ENCODE data around the gene LRRC52.

LRRC52 gene, protein sequence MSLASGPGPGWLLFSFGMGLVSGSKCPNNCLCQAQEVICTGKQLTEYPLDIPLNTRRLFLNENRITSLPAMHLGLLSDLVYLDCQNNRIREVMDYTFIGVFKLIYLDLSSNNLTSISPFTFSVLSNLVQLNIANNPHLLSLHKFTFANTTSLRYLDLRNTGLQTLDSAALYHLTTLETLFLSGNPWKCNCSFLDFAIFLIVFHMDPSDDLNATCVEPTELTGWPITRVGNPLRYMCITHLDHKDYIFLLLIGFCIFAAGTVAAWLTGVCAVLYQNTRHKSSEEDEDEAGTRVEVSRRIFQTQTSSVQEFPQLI

DNA sequence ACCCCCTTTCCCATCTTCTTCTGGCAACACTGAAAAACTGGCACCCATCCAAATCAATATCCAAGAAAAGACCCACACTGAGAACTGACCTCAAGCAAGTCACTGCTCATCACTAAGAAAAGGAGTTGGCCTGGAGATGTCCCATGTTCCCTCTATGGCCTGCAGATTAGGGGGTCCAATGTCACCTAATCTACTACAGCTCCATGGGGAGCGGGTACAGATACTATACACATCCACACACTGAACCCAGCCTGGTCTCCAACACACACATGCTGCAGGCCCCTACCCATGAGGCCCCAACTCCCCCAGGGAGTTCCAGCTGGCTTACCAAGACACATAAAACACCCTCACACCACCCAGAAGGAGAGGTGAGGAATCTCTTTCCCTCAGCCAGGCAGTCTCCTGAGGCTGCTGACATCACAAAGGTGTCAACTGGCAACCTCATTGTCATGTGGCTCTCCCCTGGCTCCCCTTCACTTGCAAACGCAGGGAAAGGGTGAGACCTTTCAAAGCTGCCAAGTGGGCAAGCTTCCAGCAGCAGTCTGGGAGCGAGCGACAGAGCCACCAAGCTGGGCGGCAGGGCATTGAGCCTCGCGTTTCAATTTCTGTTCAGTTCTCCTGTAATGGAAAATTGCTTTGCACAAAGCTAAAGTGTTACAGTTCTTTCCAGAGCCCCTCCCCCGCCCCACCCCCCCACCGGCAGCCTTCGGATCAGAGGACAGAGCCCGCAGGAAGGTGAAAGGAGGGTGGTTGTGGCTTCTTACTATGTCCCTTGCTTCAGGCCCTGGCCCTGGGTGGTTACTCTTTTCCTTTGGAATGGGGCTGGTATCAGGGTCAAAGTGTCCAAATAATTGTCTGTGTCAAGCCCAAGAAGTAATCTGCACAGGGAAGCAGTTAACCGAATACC, at the start of gene LRRC52:
LRRC52 (plus strand) TSS at position 469 of the 907 bp plus-strand sequence; CDS start at position 766, 297 bp downstream.
- no peak for DNase-seq

DNA sequence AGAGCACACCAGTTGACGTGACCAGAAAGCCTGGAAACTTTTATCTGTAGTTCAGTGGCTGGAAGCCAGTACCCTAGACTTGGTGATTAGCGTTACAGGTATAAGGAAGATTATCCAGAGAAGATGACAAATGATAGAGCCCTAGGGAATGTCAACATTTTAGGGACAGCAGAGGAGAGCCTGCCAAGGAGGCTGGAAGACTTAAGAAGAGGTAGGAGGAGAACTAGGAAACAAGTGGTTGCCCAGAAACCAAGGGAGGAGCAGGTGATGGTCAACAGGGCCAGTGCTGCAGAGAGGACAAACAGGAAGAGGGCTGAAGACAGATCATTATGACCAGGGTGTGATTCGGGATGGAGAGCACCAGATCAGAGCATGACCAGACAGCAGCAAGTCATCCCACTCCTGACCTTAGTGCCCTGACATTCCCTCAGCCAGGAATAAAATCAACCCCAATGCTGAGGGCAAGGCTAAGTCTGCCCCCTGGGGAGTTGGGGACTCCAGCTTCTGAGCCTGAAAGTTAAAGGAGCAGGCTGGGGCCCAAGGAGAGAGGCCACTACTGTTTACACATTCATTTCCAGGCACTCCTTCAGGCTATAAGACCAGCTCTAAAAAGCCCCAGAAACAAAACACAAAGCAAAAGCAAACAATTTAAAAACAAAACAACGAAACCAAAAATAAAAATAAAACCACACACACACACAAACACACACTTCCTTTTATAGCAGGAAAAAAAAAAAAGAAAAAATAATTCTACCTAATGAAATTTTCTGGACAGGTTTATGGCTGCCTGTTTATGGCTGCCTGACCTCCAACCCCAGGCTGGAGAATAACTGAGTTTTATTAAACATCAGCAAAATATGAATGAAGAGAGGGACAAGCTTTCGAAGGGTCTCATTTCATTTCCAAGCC, 48.6 kb upstream of the LRRC52 start:
- no peak for DNase-seq

DNA sequence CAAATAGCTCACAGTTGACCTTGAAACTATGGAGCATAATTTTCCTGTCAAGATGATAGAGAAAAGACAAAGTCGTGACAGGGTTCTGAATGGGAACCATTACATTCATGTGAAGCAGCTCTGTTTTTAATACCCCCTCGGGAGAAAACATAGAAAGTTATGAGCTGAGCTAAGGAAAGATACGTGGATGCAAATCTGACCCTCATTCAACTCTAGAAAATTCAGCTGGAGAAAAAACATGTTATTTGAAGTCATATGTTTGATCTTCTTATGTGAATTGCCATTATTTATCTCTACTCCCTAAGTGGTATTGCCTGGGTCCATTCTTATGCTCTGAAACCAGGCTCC, 48.0 kb upstream of the LRRC52 start:
- no peak for DNase-seq

DNA sequence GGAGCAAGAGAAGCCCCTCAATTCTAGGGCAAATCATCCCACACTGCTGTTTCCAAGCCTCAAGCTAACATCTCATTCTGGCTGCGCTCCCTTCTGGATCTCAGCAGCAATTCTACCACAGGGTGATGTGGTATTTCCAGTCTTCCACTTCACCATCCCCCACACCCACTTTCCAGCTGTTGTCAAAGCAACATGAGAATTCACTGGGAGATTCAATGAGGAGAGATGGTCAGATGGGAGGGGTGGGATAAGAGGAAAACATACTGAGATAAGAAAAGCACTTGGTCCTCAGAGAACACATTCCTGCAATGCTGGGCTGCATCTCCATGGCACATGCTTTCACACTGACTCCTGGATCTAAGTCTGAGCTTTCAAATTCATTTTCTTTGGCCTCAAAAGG, 47.3 kb upstream of the LRRC52 start:
- DNase-seq = no peak

DNA sequence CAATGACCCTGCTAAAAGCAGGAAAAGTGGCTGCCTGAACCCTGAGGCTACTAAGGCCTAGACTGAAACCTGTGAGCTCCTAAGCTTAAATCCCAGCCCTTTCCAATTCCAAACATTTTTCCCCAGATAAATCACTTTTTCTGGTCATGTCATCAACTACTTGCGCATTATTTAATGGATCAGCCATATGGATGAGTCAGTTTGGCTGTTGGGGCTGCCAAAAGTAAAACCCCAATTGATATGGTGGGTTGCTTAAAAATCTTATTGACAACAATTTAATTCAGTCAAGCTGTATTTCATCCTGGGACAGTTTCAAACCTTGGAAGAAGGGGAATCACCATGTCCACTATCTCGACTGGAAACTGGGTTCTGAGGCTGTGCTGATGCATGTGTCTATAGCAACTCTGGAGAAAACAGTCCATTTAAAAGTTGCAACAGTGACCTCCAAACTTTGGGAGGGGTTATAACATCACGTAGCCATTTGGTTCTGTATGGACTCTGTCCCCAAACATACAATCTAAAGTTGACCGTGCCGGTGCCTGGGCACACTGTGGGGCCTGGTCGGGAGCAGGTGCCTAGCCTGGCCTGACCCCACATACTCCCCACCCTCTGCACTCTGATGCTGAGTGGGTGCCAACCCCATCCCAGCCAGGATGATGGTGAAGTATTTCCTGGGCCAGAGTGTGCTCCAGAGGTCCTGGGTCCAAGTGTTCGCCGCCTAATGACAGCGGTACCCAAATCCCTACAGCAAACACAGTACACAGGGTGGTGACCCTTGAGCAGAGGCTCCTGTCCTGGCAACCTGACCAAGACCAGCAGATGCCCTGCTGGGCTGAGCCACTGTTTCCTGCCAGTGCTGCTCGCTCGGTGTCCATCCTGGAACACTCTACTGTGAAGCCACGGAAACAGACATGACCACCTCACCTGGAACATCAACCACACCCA, 46.5 kb upstream of the LRRC52 start:
- DNase-seq = no peak

DNA sequence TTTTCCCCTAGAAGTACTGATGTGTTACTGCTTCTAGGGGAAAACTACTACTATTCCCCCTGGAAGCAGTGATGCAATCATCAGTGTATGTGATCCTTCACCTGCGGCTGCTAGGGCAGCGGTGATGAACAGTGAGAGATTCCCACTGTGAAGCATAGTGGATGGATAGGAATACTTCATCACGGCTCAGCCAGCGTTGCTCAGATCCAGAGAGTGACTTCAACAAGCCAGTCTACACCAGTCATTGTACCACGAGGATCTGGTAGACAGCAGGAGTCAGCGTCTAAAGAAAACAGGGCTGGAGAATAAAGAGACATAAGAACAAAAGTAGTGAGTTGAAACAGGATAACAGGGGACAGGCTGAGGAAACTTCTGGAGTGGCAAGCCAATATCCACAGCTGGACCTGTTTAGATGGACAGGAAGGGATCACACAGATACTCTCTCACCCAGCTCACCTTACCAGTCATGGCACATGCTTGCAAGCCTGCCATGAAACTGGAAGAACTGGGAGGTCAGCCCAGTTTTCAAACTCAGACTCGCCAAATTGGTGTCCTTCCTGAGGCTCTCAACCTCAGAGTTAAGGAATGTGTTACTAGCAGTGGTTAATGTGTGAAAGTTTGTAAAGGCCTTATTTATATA, 42.4 kb upstream of the LRRC52 start:
- DNase-seq = no peak

DNA sequence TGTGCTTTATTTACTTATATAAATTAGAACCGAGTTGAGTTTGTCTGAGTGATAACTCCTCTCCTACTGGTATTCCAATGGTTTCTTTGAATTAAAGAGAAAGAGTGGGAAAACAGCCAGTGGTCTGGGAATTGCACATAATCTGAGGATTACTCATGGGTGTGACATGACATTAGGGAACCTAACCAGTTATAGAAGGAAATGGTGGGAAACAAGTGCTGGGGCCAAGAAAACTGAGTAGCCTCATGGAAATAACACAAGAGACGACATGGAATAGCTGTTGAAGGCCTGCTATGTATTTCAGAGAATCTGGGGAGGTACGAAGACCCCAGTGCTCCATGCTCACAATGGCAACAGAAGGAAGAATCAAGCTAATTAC, 41.8 kb upstream of the LRRC52 start:
- no peak for DNase-seq

DNA sequence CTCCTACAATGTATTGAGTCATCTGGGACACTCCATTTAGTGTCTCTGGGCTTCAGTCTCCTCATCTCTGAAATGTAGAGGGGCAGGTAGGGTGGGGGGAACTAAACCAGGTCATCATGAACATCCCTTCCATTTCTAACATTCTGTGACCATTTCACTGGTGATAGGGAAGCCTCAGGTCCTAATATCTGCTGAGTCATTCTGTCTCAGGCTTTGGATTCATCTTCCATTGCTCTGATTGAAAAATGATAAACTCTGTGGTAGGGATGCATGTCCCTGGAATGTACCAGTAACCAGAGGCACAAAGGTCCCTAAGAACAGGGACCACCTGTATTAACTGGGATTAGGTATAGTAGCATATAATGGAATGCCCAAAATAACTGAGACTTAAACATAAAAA, 36.2 kb upstream of the LRRC52 start:
- no peak for DNase-seq

DNA sequence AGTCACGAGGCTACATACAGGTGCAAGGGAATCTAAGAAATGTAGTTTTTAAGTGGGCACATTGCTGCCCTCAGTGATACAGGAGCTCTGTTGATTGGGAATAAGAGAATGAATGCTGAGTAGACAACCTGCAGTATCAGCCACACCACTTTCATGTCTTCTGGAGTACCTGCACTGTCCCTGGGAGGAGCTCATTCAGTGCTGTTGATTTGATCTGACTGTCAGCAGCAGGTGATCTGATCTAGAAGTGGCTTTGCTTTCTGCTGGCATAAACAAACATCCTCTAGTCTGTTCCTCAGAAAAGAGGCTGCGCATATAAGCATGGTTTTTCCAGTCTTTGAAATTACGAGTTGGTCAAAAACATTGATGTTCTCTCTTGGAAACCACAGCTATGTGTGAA, 35.5 kb upstream of the LRRC52 start:
- DNase-seq = no peak

DNA sequence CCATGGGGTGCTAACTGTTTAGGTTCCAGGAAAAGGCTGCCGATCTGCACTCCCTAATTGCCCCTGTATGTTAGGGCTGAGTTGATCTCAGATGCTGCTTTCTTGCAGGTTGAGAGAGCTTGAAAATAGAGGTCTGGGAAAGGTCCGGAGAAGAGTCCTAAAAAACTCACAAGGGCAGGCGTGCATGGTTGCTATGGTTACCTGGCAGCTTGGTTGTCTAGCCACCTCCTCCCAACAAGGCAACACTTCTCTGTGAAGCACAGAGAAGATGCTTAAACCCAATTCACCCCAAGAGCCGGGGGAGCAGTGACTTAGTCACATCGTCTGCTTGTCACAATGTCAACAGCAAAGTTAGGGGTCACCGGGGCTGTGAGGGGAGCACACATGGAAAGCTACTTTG, 31.0 kb upstream of the LRRC52 start:
- DNase-seq = no peak

DNA sequence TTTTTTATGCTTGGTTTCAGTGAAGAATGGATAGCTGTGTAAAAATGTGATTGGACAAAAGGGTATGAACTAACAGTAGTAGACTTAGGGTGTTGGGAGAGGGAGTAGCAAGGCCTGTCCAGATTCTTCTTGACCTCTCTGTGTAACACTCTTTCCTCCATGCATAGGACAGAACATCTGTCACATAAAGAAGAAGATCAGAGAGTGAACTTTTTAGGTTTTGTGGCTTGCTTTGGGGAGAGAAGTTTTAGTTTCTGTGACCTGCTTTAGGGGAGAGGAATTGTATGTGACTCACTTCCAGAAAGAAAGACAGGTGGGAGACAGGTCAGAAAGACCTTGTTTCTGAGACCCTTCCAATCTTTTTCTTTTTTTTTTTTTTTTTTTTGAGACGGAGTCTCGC, 27.3 kb upstream of the LRRC52 start:
- no peak for DNase-seq

DNA sequence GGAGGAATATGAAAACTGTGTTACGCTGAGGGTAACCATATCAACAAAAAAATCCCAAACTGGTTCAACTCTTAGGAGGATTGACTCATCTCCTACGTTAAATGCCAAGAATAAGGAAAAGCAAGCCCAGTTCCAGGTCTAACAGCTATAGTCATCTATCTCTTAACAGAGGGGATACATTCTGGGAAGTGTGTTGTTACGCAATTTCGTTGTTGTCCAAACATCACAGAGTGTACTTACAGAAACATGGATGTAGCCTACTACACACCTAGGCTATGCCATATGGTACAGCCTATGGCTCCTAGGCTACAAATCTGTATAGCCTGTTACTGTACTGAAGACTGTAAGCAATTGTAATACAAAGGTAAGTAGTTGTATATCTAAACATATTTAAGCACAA, 23.2 kb upstream of the LRRC52 start:
- no peak for DNase-seq

DNA sequence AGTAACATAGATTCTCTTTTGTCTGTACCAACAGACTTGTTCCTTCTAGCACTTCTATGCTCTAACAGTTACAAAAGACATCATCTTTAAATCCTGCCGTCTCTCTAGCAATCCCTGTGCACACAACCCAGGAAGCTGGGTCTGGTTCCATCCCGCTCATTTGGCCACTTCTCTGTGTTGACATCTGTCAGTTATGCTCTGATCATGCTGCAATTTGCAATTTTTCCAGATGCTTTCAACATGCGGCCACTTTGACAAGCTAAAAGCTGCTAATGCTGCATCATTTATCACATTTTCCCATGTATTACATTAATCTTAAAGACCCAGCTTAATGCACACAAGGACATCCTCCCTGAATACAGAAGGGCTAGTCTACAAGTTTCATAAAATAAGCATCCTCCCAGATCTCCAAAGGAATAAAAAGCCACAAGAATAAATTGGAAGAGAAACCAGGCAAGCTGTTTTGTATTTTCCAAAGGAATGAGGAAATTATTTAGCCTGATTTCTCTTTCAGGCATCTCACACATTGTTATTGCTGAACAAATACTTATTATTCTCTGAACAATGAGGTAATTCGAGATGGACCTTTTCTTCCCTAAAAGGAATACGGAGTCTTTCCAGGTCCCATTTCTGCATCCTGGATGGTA, 19.0 kb upstream of the LRRC52 start:
- no peak for DNase-seq

DNA sequence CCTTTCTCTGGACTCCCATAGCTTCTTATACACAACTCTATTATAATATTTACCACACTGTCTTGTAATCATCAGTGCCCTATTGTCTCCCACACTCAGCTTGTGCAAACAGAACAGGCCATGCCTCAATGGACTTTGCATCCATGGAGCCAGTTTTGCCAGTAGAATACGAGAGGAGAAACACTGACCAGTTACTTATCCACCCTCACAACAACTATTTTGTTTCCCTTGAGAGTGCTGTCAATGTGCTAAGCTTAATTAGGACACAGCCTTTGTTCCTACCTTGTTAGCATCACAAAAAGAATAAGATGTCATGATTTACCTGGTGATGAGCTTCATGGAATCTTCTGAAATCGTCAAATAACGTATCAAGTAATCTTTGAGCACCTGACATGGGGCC, 18.1 kb upstream of the LRRC52 start:
- no peak for DNase-seq

DNA sequence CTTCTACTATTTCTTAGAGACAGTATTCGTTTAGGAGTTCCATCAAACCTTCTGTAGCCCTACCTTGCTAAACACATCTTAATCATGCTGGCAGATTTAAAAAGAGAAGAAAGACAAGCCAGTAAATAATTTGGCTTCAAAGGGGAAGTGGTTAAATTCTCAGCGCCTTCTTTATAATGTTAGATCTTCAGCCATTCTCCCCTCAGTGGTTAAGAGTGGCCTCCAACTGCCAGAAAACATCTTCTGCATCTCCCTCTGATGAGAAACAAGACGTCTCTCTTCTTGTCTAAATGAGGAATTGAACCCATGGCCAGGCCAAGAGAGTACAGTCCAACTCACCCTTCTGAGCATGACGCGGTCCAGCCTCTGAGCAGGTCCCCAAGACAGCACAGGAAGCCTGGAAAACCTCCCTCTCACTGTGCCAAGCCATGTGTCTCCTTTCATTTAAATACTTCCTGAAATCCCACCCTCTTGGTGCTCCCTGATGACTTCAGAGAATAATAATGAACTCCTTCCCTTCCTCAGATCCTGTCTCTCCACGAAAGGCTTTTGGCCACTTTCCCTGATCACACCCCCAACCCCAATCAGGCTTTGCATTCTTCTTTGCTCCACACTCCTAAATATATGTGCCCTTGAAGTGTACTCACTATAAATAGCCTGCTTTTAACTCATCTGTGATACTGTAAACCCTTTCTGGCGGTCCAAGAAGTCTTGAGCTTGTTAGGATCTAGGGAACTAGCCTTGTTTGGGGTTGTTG, 16.4 kb upstream of the LRRC52 start:
- DNase-seq = no peak

DNA sequence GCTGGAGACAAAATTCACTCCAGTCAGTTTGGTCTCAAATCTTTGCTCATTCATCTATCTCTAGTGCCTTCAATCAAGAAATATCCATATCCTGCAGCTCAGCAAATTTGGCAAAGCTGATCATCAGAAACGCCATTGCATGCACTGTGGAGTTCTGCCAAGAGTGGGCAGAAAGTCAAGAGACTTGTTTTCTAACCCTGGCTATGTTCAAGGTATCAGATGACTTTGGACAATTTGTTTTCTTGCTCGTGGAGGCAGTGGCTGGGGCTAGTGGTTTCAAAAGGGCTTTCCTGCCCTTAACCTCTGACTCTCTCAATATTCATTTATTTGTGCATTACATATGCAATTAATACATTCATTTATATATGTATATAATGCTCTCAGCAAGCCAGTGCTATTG, 12.8 kb upstream of the LRRC52 start:
- no peak for DNase-seq

DNA sequence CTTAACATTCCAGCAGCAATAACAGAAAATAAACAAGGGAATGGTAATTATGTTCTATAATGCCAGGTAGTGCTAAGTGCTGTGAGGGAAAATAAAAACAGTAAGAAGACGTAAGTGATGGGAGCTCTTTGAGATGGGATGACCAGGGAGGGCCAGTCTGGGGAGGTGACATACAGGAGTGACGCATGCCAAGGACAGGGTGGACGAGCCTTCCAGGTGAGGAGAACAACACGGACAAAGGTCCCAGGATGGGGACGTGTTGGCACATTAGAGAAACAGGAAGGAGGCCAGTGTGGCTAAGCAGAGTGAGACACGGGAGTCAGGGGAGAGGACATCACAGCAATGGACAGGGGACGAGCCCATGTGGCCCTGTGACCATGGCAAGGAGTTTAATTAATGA, 11.7 kb upstream of the LRRC52 start:
- no peak for DNase-seq

DNA sequence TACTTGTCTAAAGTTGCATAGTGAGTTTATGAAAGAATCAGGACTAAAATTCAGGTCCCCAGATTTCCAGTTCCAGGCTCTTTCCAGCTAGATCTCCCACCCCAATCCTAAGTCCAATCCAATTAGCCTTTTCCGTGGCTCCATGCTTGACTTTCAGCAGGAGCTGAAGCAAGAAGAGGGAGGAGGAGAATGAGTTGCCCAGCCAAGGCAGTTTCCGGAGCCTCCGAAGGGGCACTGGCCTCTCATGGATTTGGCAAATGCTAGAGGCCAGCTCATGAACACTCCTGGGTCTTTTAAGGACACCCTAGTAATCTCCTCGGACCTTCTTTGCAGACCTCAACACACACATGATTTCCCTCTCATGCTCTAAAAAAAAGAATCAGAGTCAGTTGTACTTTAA, 10.5 kb upstream of the LRRC52 start:
- no peak for DNase-seq

DNA sequence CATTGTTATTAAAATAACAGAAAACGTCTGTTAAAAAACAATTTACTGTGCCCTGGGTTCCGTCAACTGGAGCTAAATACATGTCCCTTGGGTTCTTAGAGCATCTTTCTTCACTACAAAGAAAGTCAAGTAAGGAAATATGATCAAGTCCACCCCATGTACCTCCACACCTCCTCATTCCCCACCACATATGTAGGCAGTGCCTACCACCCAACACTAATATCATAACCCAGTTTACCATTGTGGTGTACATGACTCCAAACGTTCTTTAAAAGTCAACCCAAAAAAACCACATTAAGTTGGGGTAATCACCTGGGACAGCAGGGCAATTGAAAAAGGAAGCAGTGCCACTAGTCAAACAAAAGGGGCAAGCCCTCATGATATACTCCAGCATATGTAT, 7.8 kb upstream of the LRRC52 start:
- no peak for DNase-seq

DNA sequence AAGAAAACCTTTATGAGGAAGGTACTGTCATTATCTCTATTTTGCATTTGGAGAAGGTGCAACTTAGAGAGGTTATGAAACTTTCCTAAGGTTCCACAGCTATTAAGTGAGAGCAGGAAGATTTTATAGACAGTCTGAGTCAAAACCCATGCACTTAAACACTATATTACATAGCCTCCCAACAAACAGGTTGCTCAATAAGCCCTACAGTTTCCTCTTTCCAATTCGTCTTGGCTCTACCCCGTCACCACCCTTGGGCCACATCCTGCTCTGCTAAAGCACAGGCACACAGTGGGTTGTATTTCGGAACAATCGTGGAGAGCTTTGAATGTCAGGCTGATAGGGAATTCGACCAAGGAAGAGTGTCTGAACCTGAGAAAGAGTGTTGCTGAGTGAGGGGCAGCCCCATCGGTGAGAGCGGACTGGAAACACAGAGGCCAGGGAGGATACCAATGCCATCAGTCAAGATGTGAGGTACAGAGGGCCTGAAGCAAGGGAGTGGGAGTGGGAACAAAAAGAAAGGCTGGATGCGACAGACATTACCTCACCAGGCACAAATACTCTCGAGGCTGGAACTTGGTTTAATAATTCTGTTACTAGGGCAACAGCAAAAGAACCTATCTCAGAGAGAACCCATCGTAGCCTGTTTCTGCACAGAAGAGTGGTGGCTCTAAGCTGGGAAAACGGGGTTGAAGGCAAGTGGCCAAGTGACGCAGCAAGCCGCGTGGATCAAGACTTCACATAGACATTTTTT, 6.3 kb upstream of the LRRC52 start:
- DNase-seq = no peak
